ENCODE results near the gene KPNA3. TPM values are rescaled to one million over a fixed set of nuclear protein-coding genes. Genes with fewer than 3 reads are reported as not detected.

KPNA3 gene
- total RNA-seq, 5 donors from 2014 or later (not counting 1 experiment from before 2014, with no cell fraction given), result 19.6 to 22.3 (median 21.4) TPM

- no peaks in the 10 kb centered on the region for H3K9me3 Mint-ChIP-seq
- no CpG with 5 or more reads among the region's 3 CpGs for WGBS (ENCODE audit: insufficient coverage)
- H3K27ac Mint-ChIP-seq, result no peak overlapping the region
These were observed 95.0 kb downstream of the KPNA3 start for GRCh38 chr13:49697468-49697867.

DNA sequence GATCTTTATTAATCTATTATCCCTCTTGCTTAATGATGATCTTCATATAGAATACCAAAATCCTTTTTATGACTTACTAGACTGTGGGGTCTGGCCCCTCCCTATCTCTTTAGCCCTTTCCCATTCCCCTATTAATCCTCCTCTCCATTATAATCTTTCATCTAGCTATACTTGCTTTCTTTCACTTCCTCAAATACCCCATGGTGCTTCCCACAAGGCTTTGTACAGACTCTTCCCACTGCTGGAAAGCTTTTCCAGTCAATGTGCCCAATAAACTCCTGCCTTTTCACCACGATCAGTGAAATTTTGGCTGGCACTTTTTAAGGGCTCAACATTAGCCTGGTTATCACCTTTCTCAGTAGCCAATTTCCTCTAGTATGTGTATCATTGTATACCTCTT, 98.0 kb downstream of the KPNA3 start:
- no peak for ATAC-seq (replicated peaks in 1 of 4)
- no peak overlapping the region for H3K27ac Mint-ChIP-seq
- H3K36me3 Mint-ChIP-seq, result peaks cover 2% of the 10 kb centered on the region
- Histone ChIP-seq H3K27me3 (replicated peaks in 1 of 2; ENCODE audit: control insufficient read depth in 2 of 2, extremely low read depth in 1 of 2, insufficient read depth in 2 of 2, low read length in 1 of 2) (no peaks in the 10 kb centered on the region), H3K36me3 (ENCODE audit: control insufficient read depth in 2 of 2, extremely low read depth in 1 of 2, insufficient read depth in 1 of 2, low read length in 1 of 2) (no peaks in the 10 kb centered on the region), H3K9me3 (no peaks in the 10 kb centered on the region), H3K4me3 (ENCODE audit: control insufficient read depth in 1 of 2, extremely low read depth in 1 of 2, low read length in 1 of 2) (no peak overlapping the region), H3K27ac (ENCODE audit: low read length) (no peak overlapping the region), H3K4me1 (ENCODE audit: control insufficient read depth in 1 of 2, extremely low read depth in 1 of 2, insufficient read depth in 2 of 2, low read length in 2 of 2) (peaks cover 6 to 17% of the 10 kb centered on the region in 2 experiments)
- H3K9me3 Mint-ChIP-seq, result no peaks in the 10 kb centered on the region
- ChIA-PET POLR2A (no interaction called here), CTCF (no interaction called here)
- no CpG with 5 or more reads among the region's 1 CpG for WGBS (ENCODE audit: insufficient coverage)
- no peaks in the 10 kb centered on the region for H3K27me3 Mint-ChIP-seq
- DNase-seq, result no peak
- H3K4me3 Mint-ChIP-seq, result no peak overlapping the region
- H3K4me1 Mint-ChIP-seq, result peaks cover 12 to 22% (median 19%) of the 10 kb centered on the region in 3 donors

More at GRCh38 chr13:49697468-49697867, 95.0 kb downstream of the KPNA3 start:
- H3K4me1 Mint-ChIP-seq, result peaks cover 0 to 4% (median 2%) of the 10 kb centered on the region in 3 donors
- no peak overlapping the region for H3K4me3 ChIP-seq (ENCODE audit: control insufficient read depth in 1 of 2, extremely low read depth in 1 of 2, low read length in 1 of 2)
- H3K4me1 ChIP-seq (ENCODE audit: control insufficient read depth in 1 of 2, extremely low read depth in 1 of 2, insufficient read depth in 2 of 2, low read length in 2 of 2), result no peaks in the 10 kb centered on the region
- DNase-seq (no peak), ATAC-seq (replicated peaks in 1 of 4) (no peak)
- H3K36me3 ChIP-seq (ENCODE audit: control insufficient read depth in 2 of 2, extremely low read depth in 1 of 2, insufficient read depth in 1 of 2, low read length in 1 of 2), result peaks cover 0 to 12% of the 10 kb centered on the region in 2 donors
- no peaks in the 10 kb centered on the region for H3K9me3 ChIP-seq
- no peaks in the 10 kb centered on the region for H3K27me3 Mint-ChIP-seq
- POLR2A ChIA-PET, result interaction anchor here in 1 of 2 donors (0.5 kb wide), 1 partner anchor 11 kb away, joined by 8 read pairs; no protein-coding TSS in a partner anchor
- no peak overlapping the region for H3K27ac ChIP-seq (ENCODE audit: low read length)
- CTCF ChIA-PET, result no interaction called here
- H3K4me3 Mint-ChIP-seq, result no peak overlapping the region
- H3K27me3 ChIP-seq (replicated peaks in 1 of 2; ENCODE audit: control insufficient read depth in 2 of 2, extremely low read depth in 1 of 2, insufficient read depth in 2 of 2, low read length in 1 of 2), result no peaks in the 10 kb centered on the region
- peaks cover 12% of the 10 kb centered on the region for H3K36me3 Mint-ChIP-seq

- H3K27me3 ChIP-seq (replicated peaks in 1 of 2; ENCODE audit: control insufficient read depth in 2 of 2, extremely low read depth in 1 of 2, insufficient read depth in 2 of 2, low read length in 1 of 2), result no peaks in the 10 kb centered on the region
- Mint-ChIP-seq H3K27me3 (no peaks in the 10 kb centered on the region), H3K27ac (peak overlapping the region in 1 of 2 donors; percentile 13), H3K36me3 (peaks cover 2% of the 10 kb centered on the region), H3K9me3 (no peaks in the 10 kb centered on the region), H3K4me1 (peaks cover 12 to 26% (median 20%) of the 10 kb centered on the region in 3 donors), H3K4me3 (no peak overlapping the region)
- no peak overlapping the region for H3K4me3 ChIP-seq (ENCODE audit: control insufficient read depth in 1 of 2, extremely low read depth in 1 of 2, low read length in 1 of 2)
- no peaks in the 10 kb centered on the region for H3K9me3 ChIP-seq
- ChIA-PET CTCF (no interaction called here), POLR2A (no interaction called here)
- WGBS (ENCODE audit: insufficient coverage), result 93% methylated on average over 3 of the region's 3 CpGs
- peaks cover 6 to 17% of the 10 kb centered on the region in 2 experiments for H3K4me1 ChIP-seq (ENCODE audit: control insufficient read depth in 1 of 2, extremely low read depth in 1 of 2, insufficient read depth in 2 of 2, low read length in 2 of 2)
- ATAC-seq (replicated peaks in 1 of 4) (no peak), DNase-seq (no peak)
- H3K36me3 ChIP-seq (ENCODE audit: control insufficient read depth in 2 of 2, extremely low read depth in 1 of 2, insufficient read depth in 1 of 2, low read length in 1 of 2), result no peaks in the 10 kb centered on the region
- no peak overlapping the region for H3K27ac ChIP-seq (ENCODE audit: low read length)
These were observed 98.6 kb downstream of the KPNA3 start for GRCh38 chr13:49693877-49694276.

GRCh38 chr13:49693191-49693733, 99.2 kb downstream of the KPNA3 start:
- CTCF ChIA-PET, result no interaction called here
- H3K9me3 ChIP-seq, result no peaks in the 10 kb centered on the region
- peaks cover 12 to 29% (median 22%) of the 10 kb centered on the region in 3 donors for H3K4me1 Mint-ChIP-seq
- H3K27me3 Mint-ChIP-seq, result no peaks in the 10 kb centered on the region
- no peak for ATAC-seq (replicated peaks in 1 of 4)
- no peaks in the 10 kb centered on the region for H3K27me3 ChIP-seq (replicated peaks in 1 of 2; ENCODE audit: control insufficient read depth in 2 of 2, extremely low read depth in 1 of 2, insufficient read depth in 2 of 2, low read length in 1 of 2)
- H3K27ac Mint-ChIP-seq, result peak overlapping the region in 1 of 2 donors; percentile 13
- DNase-seq, result no peak
- H3K9me3 Mint-ChIP-seq, result no peaks in the 10 kb centered on the region
- POLR2A ChIA-PET, result no interaction called here
- H3K4me3 Mint-ChIP-seq, result peak overlapping the region in 1 of 3 donors; percentile 7
- no peak overlapping the region for H3K27ac ChIP-seq (ENCODE audit: low read length)
- H3K4me3 ChIP-seq (ENCODE audit: control insufficient read depth in 1 of 2, extremely low read depth in 1 of 2, low read length in 1 of 2), result no peak overlapping the region
- peaks cover under 1% of the 10 kb centered on the region for H3K36me3 Mint-ChIP-seq
- 94% methylated on average over 2 of the region's 4 CpGs for WGBS (ENCODE audit: insufficient coverage)
- no peaks in the 10 kb centered on the region for H3K36me3 ChIP-seq (ENCODE audit: control insufficient read depth in 2 of 2, extremely low read depth in 1 of 2, insufficient read depth in 1 of 2, low read length in 1 of 2)
- peaks cover 6 to 17% of the 10 kb centered on the region in 2 experiments for H3K4me1 ChIP-seq (ENCODE audit: control insufficient read depth in 1 of 2, extremely low read depth in 1 of 2, insufficient read depth in 2 of 2, low read length in 2 of 2)

DNA sequence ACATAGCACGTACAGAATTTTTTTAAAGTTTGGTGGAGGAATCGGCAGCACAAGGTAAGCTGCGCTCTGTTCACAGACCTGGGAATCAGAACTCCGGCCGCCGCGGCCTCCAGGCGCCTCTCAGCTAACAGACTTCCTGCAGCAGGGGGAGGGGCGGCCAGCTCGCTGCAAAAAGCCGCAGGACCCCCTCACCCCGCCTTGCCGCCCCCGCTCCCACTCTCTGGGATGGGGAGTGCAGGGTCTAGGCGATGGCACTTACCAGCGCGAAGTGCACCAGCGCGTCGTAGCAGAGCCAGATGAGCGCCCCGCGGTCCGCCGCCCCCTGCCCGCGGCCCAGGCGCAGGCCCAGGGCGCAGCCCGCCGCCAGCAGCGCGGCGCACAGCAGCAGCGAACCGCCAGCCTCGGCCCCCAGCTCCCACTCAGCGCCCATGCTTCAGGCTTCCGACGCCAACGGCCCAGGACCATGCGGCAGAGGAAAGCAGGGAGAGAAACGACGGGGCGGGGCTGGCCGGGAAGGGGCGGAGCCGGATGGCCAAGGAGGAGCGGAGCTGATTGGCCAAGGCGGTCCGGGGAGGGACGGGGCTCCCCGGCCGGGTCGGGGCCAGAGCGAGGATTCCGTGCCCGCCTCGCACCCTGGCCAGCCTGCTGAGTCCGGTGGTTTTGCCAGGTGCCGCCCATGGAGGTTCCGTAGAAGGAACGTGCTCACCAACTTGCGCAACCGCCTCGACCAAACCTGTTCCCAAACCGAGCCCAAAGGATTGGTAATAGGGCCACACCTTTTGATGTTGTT, 101.3 kb downstream of the KPNA3 start, which contains the start of gene EBPL:
EBPL (minus strand) TSS at position 492 of the 790 bp plus-strand sequence; CDS start at position 430, 62 bp downstream.
- H3K9me3 ChIP-seq, result no peaks in the 10 kb centered on the region
- DNase-seq (peak; percentile 46 to 89 (median 78)), ATAC-seq (replicated peaks in 1 of 4) (peak; percentile 96 to 98 (median 97))
- Mint-ChIP-seq H3K9me3 (no peaks in the 10 kb centered on the region), H3K27me3 (no peaks in the 10 kb centered on the region), H3K4me1 (peaks cover 26 to 42% (median 32%) of the 10 kb centered on the region in 3 donors), H3K4me3 (peak within 1 kb of the TSS; percentile 81 to 87 (median 86)), H3K27ac (peak within 1 kb of the TSS; percentile 50 to 84), H3K36me3 (peaks cover 5% of the 10 kb centered on the region)
- H3K4me1 ChIP-seq (ENCODE audit: control insufficient read depth in 1 of 2, extremely low read depth in 1 of 2, insufficient read depth in 2 of 2, low read length in 2 of 2), result peaks cover 6 to 17% of the 10 kb centered on the region in 2 experiments
- H3K27ac ChIP-seq (ENCODE audit: low read length), result peak within 1 kb of the TSS; percentile 30
- WGBS (ENCODE audit: insufficient coverage), result under 1% methylated on average over 64 of the region's 67 CpGs
- H3K4me3 ChIP-seq (ENCODE audit: control insufficient read depth in 1 of 2, extremely low read depth in 1 of 2, low read length in 1 of 2), result peak within 1 kb of the TSS; percentile 75 to 88
- ChIA-PET CTCF (interaction anchor here (0.6 to 1.0 kb wide), 4 partner anchors 15 to 102 kb away, joined by 3 to 4 read pairs (median 4); no protein-coding TSS in a partner anchor), POLR2A (interaction anchor here (0.6 to 1.1 kb wide), 6 partner anchors 63 to 408 kb away, joined by 3 to 8 read pairs (median 3); no protein-coding TSS in a partner anchor)
- H3K36me3 ChIP-seq (ENCODE audit: control insufficient read depth in 2 of 2, extremely low read depth in 1 of 2, insufficient read depth in 1 of 2, low read length in 1 of 2), result peaks cover 0 to 2% of the 10 kb centered on the region in 2 donors
- H3K27me3 ChIP-seq (replicated peaks in 1 of 2; ENCODE audit: control insufficient read depth in 2 of 2, extremely low read depth in 1 of 2, insufficient read depth in 2 of 2, low read length in 1 of 2), result no peaks in the 10 kb centered on the region
